DOHH2 (cell line): Measurements from ENCODE around the gene KRT85.

Source experiments
- H3F3A ChIP-seq: fragments of 200-600 bp; sonication (generic), shearing (Covaris generic); 2 replicates; pipeline ENCODE4 v1.6.0; 2016; ENCODE audit warnings: antibody characterized with exemption, mild to moderate bottlenecking; ENCODE audit not compliant: control insufficient read depth, insufficient read depth
- H3K27ac ChIP-seq: fragments of 200-600 bp; sonication (generic); 2 replicates; pipeline ENCODE4 v1.5.1; 2014; ENCODE audit warnings: low read depth, mild to moderate bottlenecking, low read length, moderate library complexity
- H3K27me3 ChIP-seq: fragments of 200-600 bp; sonication (generic); 2 replicates; pipeline ENCODE4 v1.6.1; 2014; ENCODE audit warnings: mild to moderate bottlenecking, low read length, mixed read lengths; ENCODE audit not compliant: control insufficient read depth
- H3K36me3 ChIP-seq: fragments of 200-600 bp; sonication (generic); 2 replicates; pipeline ENCODE4 v1.6.1; 2014; ENCODE audit warnings: mild to moderate bottlenecking, low read length, moderate library complexity, mixed read lengths; ENCODE audit not compliant: control insufficient read depth
- H3K4me1 ChIP-seq: fragments of 200-600 bp; sonication (generic); 2 replicates; pipeline ENCODE4 v1.6.1; 2014; ENCODE audit warnings: mild to moderate bottlenecking, low read length, mixed read lengths; ENCODE audit not compliant: control insufficient read depth
- H3K4me2 ChIP-seq: fragments of 200-600 bp; sonication (generic); 2 replicates; pipeline ENCODE4 v1.6.0; 2014; ENCODE audit warnings: mild to moderate bottlenecking, low read length, moderate library complexity
- H3K4me3 ChIP-seq: fragments of 200-600 bp; sonication (generic); 2 replicates; pipeline ENCODE4 v1.5.1; 2014; ENCODE audit warnings: mild to moderate bottlenecking, low read length, mixed read lengths
- H3K79me2 ChIP-seq: fragments of 200-600 bp; sonication (generic); 2 replicates; pipeline ENCODE4 v1.6.1; 2014; ENCODE audit warnings: mild to moderate bottlenecking, low read length, mixed read lengths; ENCODE audit not compliant: control insufficient read depth
- H3K9me2 ChIP-seq: fragments of 200-600 bp; sonication (generic); replicated peaks from 2 replicates; pipeline ENCODE4 v1.6.1; 2014; ENCODE audit warnings: mild to moderate bottlenecking, low read length, mixed read lengths; ENCODE audit not compliant: control insufficient read depth
- H3K9me3 ChIP-seq: fragments of 200-600 bp; sonication (generic); 2 replicates; pipeline ENCODE4 v1.6.1; 2014; ENCODE audit warnings: antibody characterized with exemption, low read length, mixed read lengths; ENCODE audit not compliant: control insufficient read depth, insufficient read depth
- H4K20me1 ChIP-seq: fragments of 200-600 bp; sonication (generic); 2 replicates; pipeline ENCODE4 v1.6.0; 2014; ENCODE audit warnings: low read depth, mild to moderate bottlenecking, antibody characterized with exemption, low read length, moderate library complexity; ENCODE audit not compliant: control insufficient read depth, insufficient read depth
- CTCF ChIP-seq: fragments of 200-600 bp; sonication (generic); IDR thresholded peaks from one replicate; pipeline ENCODE4 v1.5.1; 2014; ENCODE audit warnings: antibody characterized with exemption, mild to moderate bottlenecking, low read depth, low read length; ENCODE audit not compliant: poor library complexity, severe bottlenecking
- EZH2phosphoT487 ChIP-seq: fragments of 200-600 bp; sonication (generic); IDR thresholded peaks from 2 replicates; pipeline ENCODE4 v1.6.1; 2017; ENCODE audit warnings: borderline replicate concordance, mild to moderate bottlenecking, antibody characterized with exemption, low read length, moderate library complexity, mixed read lengths

KRT85 gene

GRCh38 chr12:52334185-52334584 is 33.1 kb downstream of the KRT85 start:
- no peak overlapping the region for H3K4me2 ChIP-seq
- no peak for TF ChIP-seq EZH2phosphoT487
- no peak for TF ChIP-seq CTCF
- H3K79me2 ChIP-seq: no peaks in the 10 kb centered on the region
- no peaks in the 10 kb centered on the region for H4K20me1 ChIP-seq
- no peak overlapping the region for H3K4me3 ChIP-seq
- H3F3A ChIP-seq: no peaks in the 10 kb centered on the region
- H3K9me3 ChIP-seq: no peaks in the 10 kb centered on the region
- no peak overlapping the region for H3K27ac ChIP-seq
- peaks cover 15% of the 10 kb centered on the region; the same call in 1 of the 2 replicates for H3K27me3 ChIP-seq
- H3K36me3 ChIP-seq: no peaks in the 10 kb centered on the region
- H3K4me1 ChIP-seq: no peaks in the 10 kb centered on the region
- no peaks in the 10 kb centered on the region for H3K9me2 ChIP-seq

- Histone ChIP-seq H3K4me1 (no peaks in the 10 kb centered on the region), H3K27ac (no peak overlapping the region), H4K20me1 (no peaks in the 10 kb centered on the region), H3K9me3 (no peaks in the 10 kb centered on the region), H3K79me2 (no peaks in the 10 kb centered on the region), H3K4me3 (no peak overlapping the region), H3K4me2 (no peak overlapping the region), H3K9me2 (no peaks in the 10 kb centered on the region), H3F3A (no peaks in the 10 kb centered on the region), H3K36me3 (no peaks in the 10 kb centered on the region), H3K27me3 (peaks cover 17% of the 10 kb centered on the region; the same call in 1 of the 2 replicates)
- TF ChIP-seq CTCF: no peak
- no peak for TF ChIP-seq EZH2phosphoT487
Measured at GRCh38 chr12:52333321-52333720, 34.0 kb downstream of the KRT85 start.

- no peaks in the 10 kb centered on the region for H4K20me1 ChIP-seq
- H3F3A ChIP-seq: no peaks in the 10 kb centered on the region
Measured at GRCh38 chr12:52332381-52332780, 34.9 kb downstream of the KRT85 start.

More at GRCh38 chr12:52332381-52332780, 34.9 kb downstream of the KRT85 start:
- no peak overlapping the region for H3K4me2 ChIP-seq
- no peaks in the 10 kb centered on the region for H3K9me2 ChIP-seq
- no peaks in the 10 kb centered on the region for H3K4me1 ChIP-seq
- peaks cover 17% of the 10 kb centered on the region; the same call in 1 of the 2 replicates for H3K27me3 ChIP-seq
- H3K4me3 ChIP-seq: no peak overlapping the region
- H3K79me2 ChIP-seq: no peaks in the 10 kb centered on the region
- TF ChIP-seq CTCF (no peak), EZH2phosphoT487 (no peak)
- no peaks in the 10 kb centered on the region for H3K36me3 ChIP-seq
- H3K9me3 ChIP-seq: no peaks in the 10 kb centered on the region
- no peak overlapping the region for H3K27ac ChIP-seq
